Measurements from ENCODE around the gene MCAT.

DNA sequence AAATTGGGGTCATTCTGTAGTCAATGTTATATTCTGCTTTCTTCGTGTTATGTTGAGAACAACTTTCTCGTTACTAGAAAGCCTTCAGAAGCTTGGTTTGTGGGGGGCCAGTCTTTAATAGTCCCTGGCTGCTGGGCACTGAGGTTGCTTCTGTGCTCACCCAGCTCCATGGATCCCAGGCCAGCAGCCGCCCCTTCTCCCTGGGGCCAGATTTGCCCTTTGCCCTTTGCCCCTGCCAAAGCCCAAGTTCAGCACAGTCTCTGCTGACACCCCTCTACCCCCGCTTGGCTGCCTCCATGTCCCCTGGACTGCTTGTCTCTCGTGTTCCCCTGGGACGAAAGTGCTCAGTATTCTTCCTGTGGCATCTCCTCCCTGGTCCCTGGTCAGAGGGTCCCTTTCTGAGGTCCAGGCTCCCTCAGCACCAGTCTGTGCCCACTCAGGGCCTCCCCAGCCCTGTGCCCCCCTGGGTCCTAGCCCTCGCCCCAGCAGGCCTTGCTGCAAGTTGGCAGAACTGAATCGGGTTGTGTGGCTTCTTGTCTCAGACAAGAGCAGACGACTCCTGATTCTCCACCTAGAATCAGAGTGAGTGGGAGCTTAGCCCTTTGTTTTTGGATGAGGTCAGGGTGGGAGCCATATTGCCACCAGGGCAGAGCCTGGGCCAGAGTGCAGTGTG is 14.8 kb upstream of the MCAT start:
- TF ChIP-seq, protein P1, sequence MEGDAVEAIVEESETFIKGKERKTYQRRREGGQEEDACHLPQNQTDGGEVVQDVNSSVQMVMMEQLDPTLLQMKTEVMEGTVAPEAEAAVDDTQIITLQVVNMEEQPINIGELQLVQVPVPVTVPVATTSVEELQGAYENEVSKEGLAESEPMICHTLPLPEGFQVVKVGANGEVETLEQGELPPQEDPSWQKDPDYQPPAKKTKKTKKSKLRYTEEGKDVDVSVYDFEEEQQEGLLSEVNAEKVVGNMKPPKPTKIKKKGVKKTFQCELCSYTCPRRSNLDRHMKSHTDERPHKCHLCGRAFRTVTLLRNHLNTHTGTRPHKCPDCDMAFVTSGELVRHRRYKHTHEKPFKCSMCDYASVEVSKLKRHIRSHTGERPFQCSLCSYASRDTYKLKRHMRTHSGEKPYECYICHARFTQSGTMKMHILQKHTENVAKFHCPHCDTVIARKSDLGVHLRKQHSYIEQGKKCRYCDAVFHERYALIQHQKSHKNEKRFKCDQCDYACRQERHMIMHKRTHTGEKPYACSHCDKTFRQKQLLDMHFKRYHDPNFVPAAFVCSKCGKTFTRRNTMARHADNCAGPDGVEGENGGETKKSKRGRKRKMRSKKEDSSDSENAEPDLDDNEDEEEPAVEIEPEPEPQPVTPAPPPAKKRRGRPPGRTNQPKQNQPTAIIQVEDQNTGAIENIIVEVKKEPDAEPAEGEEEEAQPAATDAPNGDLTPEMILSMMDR (optimal IDR thresholded peaks at IDR 0.05 in 1 of 3, IDR thresholded peaks at IDR 0.05 in 1 of 3, conservative IDR thresholded peaks at IDR 0.05 in 1 of 3; ENCODE audit: extremely low read depth in 1 of 3, insufficient read depth in 2 of 3, low read length in 3 of 3): no peak
- TF ChIP-seq EZH2 (IDR thresholded peaks at IDR 0.05; ENCODE audit: low read length): no peak
